Gastroesophageal sphincter (tissue), 4 donors: ENCODE measurements around the gene HUNK. TPM values are rescaled to one million over a fixed set of nuclear protein-coding genes. Genes with fewer than 3 reads are reported as not detected.

ENCODE experiments used
- ATAC-seq: fragments of 150-250 bp; one replicate; pipeline ENCODE4 v1.9.1; 2016; ENCODE audit warnings: mild to moderate bottlenecking, moderate library complexity
- H3K27ac ChIP-seq, 4 donors: fragments of 200-600 bp; sonication (generic) in 3 of 4; 1 replicate in 3 of 4; 2 replicates in 1 of 4; pipeline ENCODE4 v1.5.1; 2016 to 2019
- H3K27me3 ChIP-seq: fragments of 200-600 bp; sonication (generic); one replicate; pipeline ENCODE4 v1.5.1; 2019
- H3K36me3 ChIP-seq, 2 donors: fragments of 200-600 bp; sonication (generic); one replicate each; pipeline ENCODE4 v1.5.1; 2019; ENCODE audit warnings: control low read depth in 1 of 2
- H3K4me1 ChIP-seq, 3 donors: fragments of 200-600 bp; sonication (generic); 1 replicate in 2 of 3; 2 replicates in 1 of 3; pipeline ENCODE4 v1.5.1; 2016 to 2019; ENCODE audit warnings: control low read depth in 2 of 3
- H3K4me3 ChIP-seq, 2 donors: fragments of 200-600 bp; sonication (generic); one replicate each; pipeline ENCODE4 v1.5.1; 2019; ENCODE audit warnings: mild to moderate bottlenecking in 1 of 2, moderate library complexity in 1 of 2
- H3K9me3 ChIP-seq, 3 donors: fragments of 200-600 bp; sonication (generic); one replicate each; pipeline ENCODE4 v1.5.1; 2017 to 2019; ENCODE audit warnings: control low read depth in 2 of 3
- EP300 ChIP-seq: sonication (generic); formaldehyde crosslinking; IDR thresholded peaks from one replicate; pipeline ENCODE4 v1.6.1; 2017; ENCODE audit warnings: antibody characterized with exemption, mild to moderate bottlenecking
- POLR2A ChIP-seq, 2 donors: fragments of 450-650 bp; IDR thresholded peaks; one replicate each; pipeline ENCODE4 v1.6.1; 2017; ENCODE audit warnings: antibody characterized with exemption in 2 of 2, mild to moderate bottlenecking in 2 of 2, moderate library complexity in 1 of 2
- POLR2AphosphoS5 ChIP-seq: sonication (generic); formaldehyde crosslinking; IDR thresholded peaks from one replicate; pipeline ENCODE4 v1.6.1; 2017; ENCODE audit warnings: antibody characterized with exemption
- WGBS, 2 donors: methylation state at CpG; one replicate each; pipeline ENCODE4 v1.1.5; 2018; ENCODE audit warnings: low coverage in 1 of 2; 5-methylcytosine and 5-hydroxymethylcytosine counted together
- total RNA-seq, 4 donors: library from RNA; depleted of rRNA; stranded (reverse); fragments of >200 nt; gene quantifications; one replicate each; pipeline ENCODE4 v1.1.0, GENCODE V29; 2016
- TF ChIP-seq, protein P1 (sequence below), 4 experiments: fragments of 200-600 bp in 2 of 4; fragments of 450-650 bp in 2 of 4; sonication (generic) in 1 of 4; IDR thresholded peaks; one replicate each; pipeline ENCODE4 v1.5.1; 2017 to 2019; ENCODE audit warnings: antibody characterized with exemption in 4 of 4, mild to moderate bottlenecking in 2 of 4, moderate library complexity in 2 of 4

Gene HUNK
- total RNA-seq, 4 donors from 2014 or later = 0.47 to 1.7 (median 0.81) TPM

DNA sequence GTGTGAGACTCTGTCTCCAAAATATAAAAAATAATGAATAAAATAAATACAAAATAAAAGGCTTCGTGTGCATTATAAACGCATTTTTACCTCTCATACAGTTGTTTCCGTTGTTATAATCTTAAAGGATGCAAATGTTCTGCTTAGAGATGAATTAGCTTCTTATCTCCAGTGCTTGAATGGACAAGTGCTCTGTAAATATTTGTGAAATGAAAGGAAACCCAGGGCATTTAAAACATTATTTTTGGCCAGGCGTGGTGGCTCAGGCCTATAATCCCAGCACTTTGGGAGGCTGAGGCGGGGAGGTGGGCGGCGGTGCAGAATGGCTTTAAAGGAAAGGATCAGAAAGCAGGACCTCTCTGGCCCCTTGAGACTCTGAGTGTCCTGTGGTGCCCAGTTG is 94.5 kb downstream of the HUNK start:
- no peaks in the 10 kb centered on the region for H3K27me3 ChIP-seq

DNA sequence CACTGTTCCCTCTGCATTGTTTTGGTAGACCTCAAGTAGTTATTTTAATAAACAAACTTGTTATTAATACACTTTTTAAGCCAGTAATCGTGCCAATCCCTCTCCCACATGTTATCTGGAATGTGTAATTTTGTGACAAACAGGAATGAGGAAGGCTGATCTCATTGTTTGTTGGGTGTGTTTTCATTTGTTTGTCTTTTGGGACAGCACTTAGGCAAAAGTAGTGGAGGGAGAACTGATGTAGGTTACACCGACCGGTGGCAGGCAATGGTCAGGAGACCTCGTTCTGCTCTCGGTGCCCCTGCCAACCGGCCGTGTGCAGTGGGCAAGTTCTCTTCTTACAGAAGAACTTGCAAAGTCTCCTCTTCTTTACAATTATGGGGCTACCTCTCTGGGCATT is 99.8 kb downstream of the HUNK start:
- TF ChIP-seq POLR2A (IDR thresholded peaks at IDR 0.05) (no peak), POLR2AphosphoS5 (no peak), EP300 (no peak)
- TF ChIP-seq, protein P1, sequence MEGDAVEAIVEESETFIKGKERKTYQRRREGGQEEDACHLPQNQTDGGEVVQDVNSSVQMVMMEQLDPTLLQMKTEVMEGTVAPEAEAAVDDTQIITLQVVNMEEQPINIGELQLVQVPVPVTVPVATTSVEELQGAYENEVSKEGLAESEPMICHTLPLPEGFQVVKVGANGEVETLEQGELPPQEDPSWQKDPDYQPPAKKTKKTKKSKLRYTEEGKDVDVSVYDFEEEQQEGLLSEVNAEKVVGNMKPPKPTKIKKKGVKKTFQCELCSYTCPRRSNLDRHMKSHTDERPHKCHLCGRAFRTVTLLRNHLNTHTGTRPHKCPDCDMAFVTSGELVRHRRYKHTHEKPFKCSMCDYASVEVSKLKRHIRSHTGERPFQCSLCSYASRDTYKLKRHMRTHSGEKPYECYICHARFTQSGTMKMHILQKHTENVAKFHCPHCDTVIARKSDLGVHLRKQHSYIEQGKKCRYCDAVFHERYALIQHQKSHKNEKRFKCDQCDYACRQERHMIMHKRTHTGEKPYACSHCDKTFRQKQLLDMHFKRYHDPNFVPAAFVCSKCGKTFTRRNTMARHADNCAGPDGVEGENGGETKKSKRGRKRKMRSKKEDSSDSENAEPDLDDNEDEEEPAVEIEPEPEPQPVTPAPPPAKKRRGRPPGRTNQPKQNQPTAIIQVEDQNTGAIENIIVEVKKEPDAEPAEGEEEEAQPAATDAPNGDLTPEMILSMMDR (IDR thresholded peaks at IDR 0.05) = no peak
- Histone ChIP-seq H3K36me3 (no peaks in the 10 kb centered on the region), H3K27ac (no peak overlapping the region), H3K27me3 (no peaks in the 10 kb centered on the region), H3K4me1 (no peaks in the 10 kb centered on the region), H3K4me3 (no peak overlapping the region), H3K9me3 (no peaks in the 10 kb centered on the region)
- ATAC-seq = no peak
- WGBS, 2 donors = 96 to 100% methylated on average over 4 to 7 of the region's 7 CpGs

More for the DNA sequence above, 94.5 kb downstream of the HUNK start:
- Histone ChIP-seq H3K4me3 (no peak overlapping the region), H3K4me1 (no peaks in the 10 kb centered on the region), H3K27ac (no peak overlapping the region), H3K9me3 (no peaks in the 10 kb centered on the region), H3K36me3 (no peaks in the 10 kb centered on the region)
- WGBS, 2 donors = 78 to 89% methylated on average over 6 to 7 of the region's 7 CpGs
- ATAC-seq = no peak
- TF ChIP-seq POLR2A (IDR thresholded peaks at IDR 0.05) (no peak), POLR2AphosphoS5 (no peak), EP300 (no peak)
- TF ChIP-seq, protein P1 (IDR thresholded peaks at IDR 0.05) = no peak

DNA sequence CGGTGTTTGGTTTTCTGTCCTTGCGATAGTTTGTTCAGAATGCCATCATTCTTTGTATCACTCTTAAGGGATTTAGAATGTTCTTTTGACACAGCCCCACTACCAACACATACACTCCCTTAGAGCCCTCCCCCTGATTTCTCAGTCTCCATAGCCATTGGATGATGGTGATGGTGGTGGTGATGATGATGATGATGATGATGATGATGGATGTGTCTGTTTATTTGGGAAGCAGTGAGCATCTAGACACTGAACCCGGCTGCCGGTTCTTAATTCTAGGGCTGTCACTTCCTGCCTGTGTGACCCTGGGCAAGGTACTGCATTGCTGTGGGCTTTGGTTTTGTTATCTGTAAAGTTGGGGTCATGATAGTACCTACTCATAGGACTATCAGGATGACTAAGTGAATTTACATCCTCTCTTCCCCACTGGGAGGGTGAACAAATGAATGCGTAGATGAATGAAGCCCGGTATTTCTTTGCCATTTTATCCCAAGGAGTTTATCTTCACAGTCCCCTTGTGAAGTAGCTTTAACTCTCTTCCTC is 100.7 kb downstream of the HUNK start:
- Histone ChIP-seq H3K9me3 (no peaks in the 10 kb centered on the region), H3K4me1 (no peaks in the 10 kb centered on the region), H3K36me3 (no peaks in the 10 kb centered on the region), H3K27me3 (no peaks in the 10 kb centered on the region), H3K4me3 (no peak overlapping the region), H3K27ac (no peak overlapping the region)
- no peak for ATAC-seq
- 93 to 100% methylated on average over 1 to 6 of the region's 6 CpGs for WGBS, 2 donors
- TF ChIP-seq EP300 (no peak), POLR2A (IDR thresholded peaks at IDR 0.05) (no peak), POLR2AphosphoS5 (no peak)
- TF ChIP-seq, protein P1 (IDR thresholded peaks at IDR 0.05) = no peak

DNA sequence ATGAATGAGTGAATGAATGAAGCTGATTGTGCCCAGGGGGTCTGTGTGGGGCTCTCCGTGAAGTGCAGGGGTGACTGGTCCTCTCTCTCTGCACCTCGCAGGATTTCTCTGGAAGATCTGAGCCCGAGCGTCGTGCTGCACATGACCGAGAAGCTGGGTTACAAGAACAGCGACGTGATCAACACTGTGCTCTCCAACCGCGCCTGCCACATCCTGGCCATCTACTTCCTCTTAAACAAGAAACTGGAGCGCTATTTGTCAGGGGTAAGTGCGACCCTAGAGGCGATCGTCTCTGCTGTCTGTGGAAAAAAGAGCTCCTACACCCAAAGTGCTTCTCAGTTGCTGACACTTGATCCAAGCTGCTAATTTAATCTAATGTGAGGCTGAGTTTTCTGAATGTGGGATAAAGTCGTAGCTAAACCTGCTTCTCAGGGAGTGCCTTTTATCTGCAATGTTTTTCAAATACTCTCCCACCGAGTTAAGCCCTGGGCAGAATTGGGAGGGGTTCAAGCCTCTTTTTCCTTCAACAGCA is 101.7 kb downstream of the HUNK start:
- WGBS, 2 donors = 75 to 80% methylated on average over 15 to 16 of the region's 16 CpGs
- H3K4me1 ChIP-seq = no peaks in the 10 kb centered on the region
- H3K4me3 ChIP-seq = no peak overlapping the region
- no peak overlapping the region for H3K27ac ChIP-seq
- TF ChIP-seq EP300 (no peak), POLR2A (IDR thresholded peaks at IDR 0.05) (no peak), POLR2AphosphoS5 (no peak)
- TF ChIP-seq, protein P1 (IDR thresholded peaks at IDR 0.05) = no peak
- no peak for ATAC-seq
- H3K9me3 ChIP-seq = no peaks in the 10 kb centered on the region
- H3K36me3 ChIP-seq = no peaks in the 10 kb centered on the region
- no peaks in the 10 kb centered on the region for H3K27me3 ChIP-seq

DNA sequence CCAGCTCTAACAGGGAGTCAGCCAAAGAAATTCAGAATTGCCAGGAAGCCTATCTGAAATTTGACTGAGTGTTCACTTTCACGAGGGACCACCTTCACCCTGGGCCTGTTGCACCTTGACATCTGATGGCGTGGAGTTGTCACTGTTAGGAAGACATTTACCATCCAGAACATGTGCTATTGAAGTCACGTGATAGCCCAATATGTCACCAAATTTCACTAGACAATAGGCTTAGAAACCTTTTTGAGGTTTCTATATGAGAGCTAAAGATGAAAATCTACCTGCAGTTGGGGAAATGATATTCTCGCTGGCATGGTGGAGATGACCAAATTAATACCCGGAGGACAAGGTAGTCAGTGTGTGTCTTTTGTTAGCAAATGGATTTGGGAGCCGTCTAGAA is 102.7 kb downstream of the HUNK start:
- ATAC-seq = no peak
- Histone ChIP-seq H3K27ac (no peak overlapping the region), H3K4me3 (no peak overlapping the region), H3K9me3 (no peaks in the 10 kb centered on the region), H3K27me3 (no peaks in the 10 kb centered on the region), H3K36me3 (no peaks in the 10 kb centered on the region), H3K4me1 (no peaks in the 10 kb centered on the region)
- TF ChIP-seq, protein P1 (IDR thresholded peaks at IDR 0.05) = no peak
- no peak for TF ChIP-seq EP300
- no peak for TF ChIP-seq POLR2AphosphoS5
- TF ChIP-seq POLR2A (IDR thresholded peaks at IDR 0.05) = no peak
- WGBS, 2 donors = 87 to 96% methylated on average over 6 of the region's 6 CpGs
